Smooth muscle cell (in vitro differentiated cells): ENCODE data around the gene VASH1. TPM values are rescaled to one million over a fixed set of nuclear protein-coding genes. Genes with fewer than 3 reads are reported as not detected.
A peak's percentile ranks its signal among the peaks of the same experiment; 100 is the strongest.

Experiments
- DNase-seq: peaks from one replicate; lab custom pipeline; 2025; ENCODE audit not compliant: unreplicated experiment; lab: John Stamatoyannopoulos, UW
- H2AFZ ChIP-seq: fragments of 200-600 bp; sonication (generic); 2 replicates; pipeline ENCODE4 v1.6.0; 2016; ENCODE audit warnings: antibody characterized with exemption, low read depth, mild to moderate bottlenecking
- H3F3A ChIP-seq: fragments of 200-600 bp; sonication (generic); 2 replicates; pipeline ENCODE4 v1.6.0; 2017; ENCODE audit warnings: antibody characterized with exemption, low read depth
- H3K27ac ChIP-seq: fragments of 200-600 bp; sonication (generic); 2 replicates; pipeline ENCODE4 v1.5.1; 2016; ENCODE audit warnings: low read depth, mild to moderate bottlenecking
- H3K27me3 ChIP-seq: fragments of 200-600 bp; sonication (generic); 2 replicates; pipeline ENCODE4 v1.6.1; 2016; ENCODE audit warnings: low read depth, mild to moderate bottlenecking
- H3K36me3 ChIP-seq: fragments of 200-600 bp; sonication (generic); 2 replicates; pipeline ENCODE4 v1.5.1; 2016; ENCODE audit warnings: low read depth
- H3K4me1 ChIP-seq: fragments of 200-600 bp; sonication (generic); 2 replicates; pipeline ENCODE4 v1.5.1; 2016; ENCODE audit warnings: low read depth
- H3K4me2 ChIP-seq: fragments of 200-600 bp; sonication (generic); 2 replicates; pipeline ENCODE4 v1.6.0; 2016; ENCODE audit warnings: mild to moderate bottlenecking
- H3K4me3 ChIP-seq: fragments of 200-600 bp; sonication (generic); 2 replicates; pipeline ENCODE4 v1.5.1; 2016; ENCODE audit warnings: mild to moderate bottlenecking
- H3K79me2 ChIP-seq: fragments of 200-600 bp; sonication (generic); 2 replicates; pipeline ENCODE4 v1.6.0; 2016; ENCODE audit warnings: low read depth, mild to moderate bottlenecking
- H3K9ac ChIP-seq: fragments of 200-600 bp; sonication (generic); 2 replicates; pipeline ENCODE4 v1.6.0; 2016; ENCODE audit warnings: low read depth
- H3K9me3 ChIP-seq: fragments of 200-600 bp; sonication (generic); replicated peaks from 2 replicates; pipeline ENCODE4 v1.5.1; 2016; ENCODE audit warnings: low read depth
- H4K20me1 ChIP-seq: fragments of 200-600 bp; sonication (generic); 2 replicates; pipeline ENCODE4 v1.6.0; 2016; ENCODE audit warnings: low read depth
- WGBS: methylation state at CpG from one replicate; pipeline ENCODE4 v1.1.7; 2016; ENCODE audit warnings: low lambda C conversion rate; 5-methylcytosine and 5-hydroxymethylcytosine counted together
- polyA plus RNA-seq: library from polyadenylated mRNA; unstranded; fragments of >200 nt; fragmentation: Nextera tagmentation; extraction: Ambion mirVana; gene quantifications from 2 replicates; pipeline ENCODE4 v1.2.1, GENCODE V29; 2016
- total RNA-seq: library from RNA; depleted of rRNA; stranded (reverse); fragments of >200 nt; gene quantifications from 2 replicates; pipeline ENCODE4 v1.2.3, GENCODE V29; 2014
- TF ChIP-seq, protein P1 (sequence below): fragments of 200-600 bp; sonication (generic); IDR thresholded peaks from 2 replicates; pipeline ENCODE4 v1.5.1; 2017; ENCODE audit warnings: borderline replicate concordance, mild to moderate bottlenecking, antibody characterized with exemption; ENCODE audit not compliant: insufficient read depth, poor library complexity, severe bottlenecking

The VASH1 gene
- total and polyA plus RNA-seq, 2 experiments from 2014 or later: 23.8 to 39.3 TPM

- Histone ChIP-seq H4K20me1 (no peaks in the 10 kb centered on the region), H3K36me3 (no peaks in the 10 kb centered on the region), H3K9ac (no peak overlapping the region), H3K27ac (peak overlapping the region; percentile 54), H3K4me1 (no peaks in the 10 kb centered on the region), H3K79me2 (no peaks in the 10 kb centered on the region), H3K9me3 (no peaks in the 10 kb centered on the region), H3K27me3 (no peaks in the 10 kb centered on the region), H2AFZ (no peak overlapping the region), H3K4me2 (peak overlapping the region; percentile 23), H3K4me3 (no peak overlapping the region), H3F3A (peaks cover 21% of the 10 kb centered on the region)
- 48% methylated on average over 9 of the region's 9 CpGs for WGBS
- no peak for DNase-seq
- TF ChIP-seq, protein P1, sequence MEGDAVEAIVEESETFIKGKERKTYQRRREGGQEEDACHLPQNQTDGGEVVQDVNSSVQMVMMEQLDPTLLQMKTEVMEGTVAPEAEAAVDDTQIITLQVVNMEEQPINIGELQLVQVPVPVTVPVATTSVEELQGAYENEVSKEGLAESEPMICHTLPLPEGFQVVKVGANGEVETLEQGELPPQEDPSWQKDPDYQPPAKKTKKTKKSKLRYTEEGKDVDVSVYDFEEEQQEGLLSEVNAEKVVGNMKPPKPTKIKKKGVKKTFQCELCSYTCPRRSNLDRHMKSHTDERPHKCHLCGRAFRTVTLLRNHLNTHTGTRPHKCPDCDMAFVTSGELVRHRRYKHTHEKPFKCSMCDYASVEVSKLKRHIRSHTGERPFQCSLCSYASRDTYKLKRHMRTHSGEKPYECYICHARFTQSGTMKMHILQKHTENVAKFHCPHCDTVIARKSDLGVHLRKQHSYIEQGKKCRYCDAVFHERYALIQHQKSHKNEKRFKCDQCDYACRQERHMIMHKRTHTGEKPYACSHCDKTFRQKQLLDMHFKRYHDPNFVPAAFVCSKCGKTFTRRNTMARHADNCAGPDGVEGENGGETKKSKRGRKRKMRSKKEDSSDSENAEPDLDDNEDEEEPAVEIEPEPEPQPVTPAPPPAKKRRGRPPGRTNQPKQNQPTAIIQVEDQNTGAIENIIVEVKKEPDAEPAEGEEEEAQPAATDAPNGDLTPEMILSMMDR: no peak
These were observed 21.8 kb downstream of the VASH1 start for GRCh38 chr14:76782885-76783566.

DNA sequence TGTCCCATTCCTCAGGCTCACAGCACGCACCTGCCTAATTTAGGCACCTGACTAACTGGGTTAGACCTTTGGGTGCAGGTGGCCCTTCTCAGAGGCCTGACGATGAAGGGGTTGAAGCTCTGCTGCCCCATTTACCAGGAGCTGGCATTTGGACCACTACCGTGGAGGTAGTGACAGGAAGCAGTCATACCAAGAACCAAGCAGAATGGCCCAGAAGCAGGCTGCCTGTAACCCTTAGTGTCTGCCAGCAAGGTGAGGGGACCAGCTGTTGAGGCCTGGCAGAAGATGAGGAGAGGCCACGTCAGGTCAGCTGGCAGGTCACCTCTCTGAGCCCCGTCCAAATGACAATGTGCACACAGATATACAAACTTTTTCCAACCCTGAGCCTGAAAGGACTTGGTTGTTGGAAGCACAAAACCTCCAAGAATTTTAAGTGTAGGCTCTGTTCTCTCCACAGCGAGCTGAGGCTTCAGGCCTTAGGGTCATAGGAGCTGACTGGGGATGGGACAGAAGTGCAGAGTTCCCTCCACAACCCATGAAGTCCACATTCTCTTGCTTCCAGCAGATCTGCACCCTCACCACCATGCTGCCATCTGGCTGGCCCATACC, 23.1 kb downstream of the VASH1 start:
- H3K9me3 ChIP-seq: no peaks in the 10 kb centered on the region
- H2AFZ ChIP-seq: no peak overlapping the region

GRCh38 chr14:76784881-76785280, 23.6 kb downstream of the VASH1 start:
- no peak overlapping the region for H2AFZ ChIP-seq
- no peaks in the 10 kb centered on the region for H3K4me1 ChIP-seq
- H4K20me1 ChIP-seq: no peaks in the 10 kb centered on the region
- TF ChIP-seq, protein P1: peak; percentile 86
- no peaks in the 10 kb centered on the region for H3K9me3 ChIP-seq
- DNase-seq: peak; percentile 38
- H3K4me2 ChIP-seq: no peak overlapping the region
- no peaks in the 10 kb centered on the region for H3K79me2 ChIP-seq
- H3K9ac ChIP-seq: no peak overlapping the region
- H3K27me3 ChIP-seq: no peaks in the 10 kb centered on the region
- H3F3A ChIP-seq: peaks cover 21% of the 10 kb centered on the region
- H3K36me3 ChIP-seq: no peaks in the 10 kb centered on the region
- H3K4me3 ChIP-seq: no peak overlapping the region
- no peak overlapping the region for H3K27ac ChIP-seq
- WGBS: 23% methylated on average over 2 of the region's 2 CpGs

More for the DNA sequence above, 23.1 kb downstream of the VASH1 start:
- H3K4me1 ChIP-seq: no peaks in the 10 kb centered on the region
- WGBS: 98% methylated on average over 6 of the region's 6 CpGs
- peaks cover 21% of the 10 kb centered on the region for H3F3A ChIP-seq
- TF ChIP-seq, protein P1: no peak
- H3K36me3 ChIP-seq: no peaks in the 10 kb centered on the region
- H3K4me2 ChIP-seq: no peak overlapping the region
- no peak overlapping the region for H3K27ac ChIP-seq
- no peaks in the 10 kb centered on the region for H4K20me1 ChIP-seq
- H3K4me3 ChIP-seq: no peak overlapping the region
- H3K79me2 ChIP-seq: no peaks in the 10 kb centered on the region
- DNase-seq: no peak
- no peak overlapping the region for H3K9ac ChIP-seq
- H3K27me3 ChIP-seq: no peaks in the 10 kb centered on the region
